NB4 (cell line): ENCODE data around the gene GRM7.

Experiments used
- DNase-seq: peaks from one replicate; pipeline ENCODE4 v3.0.0; 2010; ENCODE audit warnings: low read depth
- H3K4me3 ChIP-seq: one replicate; pipeline ENCODE4 v1.5.1; 2011; ENCODE audit warnings: mild to moderate bottlenecking, low read depth, low read length, moderate library complexity
- MYC ChIP-seq: IDR thresholded peaks from 2 replicates; pipeline ENCODE4 v1.6.1; 2011; ENCODE audit warnings: low read depth, low read length
- POLR2A ChIP-seq: IDR thresholded peaks from 2 replicates; pipeline ENCODE4 v1.6.1; 2011; ENCODE audit warnings: mild to moderate bottlenecking; ENCODE audit not compliant: insufficient read length; ENCODE audit errors: extremely low read depth
- TF ChIP-seq, protein P1 (sequence below): IDR thresholded peaks from 2 replicates; pipeline ENCODE4 v1.6.1; 2011; ENCODE audit warnings: low read depth, low read length
- TF ChIP-seq, protein P2 (sequence below): IDR thresholded peaks from one replicate; pipeline ENCODE4 v1.5.1; 2012; ENCODE audit warnings: low read depth, low read length

GRM7 gene

DNA sequence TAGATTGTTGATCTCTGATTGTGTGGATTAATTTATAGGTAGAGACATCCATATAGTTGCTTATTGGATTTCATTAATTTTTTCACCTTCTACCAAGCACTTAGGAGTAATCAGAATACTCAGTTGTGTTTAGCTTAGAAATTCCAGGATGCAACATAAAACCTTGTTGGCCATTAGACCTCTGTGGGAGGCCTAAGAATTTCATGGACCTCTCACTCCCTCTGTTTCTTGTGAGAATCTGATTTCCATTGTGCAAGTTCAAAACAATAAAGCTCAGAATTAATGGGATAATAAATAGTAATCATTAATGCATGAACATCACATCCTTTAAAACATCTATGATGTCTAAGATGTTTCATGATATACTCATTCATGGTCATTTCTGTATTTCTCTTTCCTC is 332.4 kb downstream of the GRM7 start:
- no peak for TF ChIP-seq MYC
- TF ChIP-seq, protein P1, sequence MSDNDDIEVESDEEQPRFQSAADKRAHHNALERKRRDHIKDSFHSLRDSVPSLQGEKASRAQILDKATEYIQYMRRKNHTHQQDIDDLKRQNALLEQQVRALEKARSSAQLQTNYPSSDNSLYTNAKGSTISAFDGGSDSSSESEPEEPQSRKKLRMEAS, result no peak
- TF ChIP-seq, protein P2, sequence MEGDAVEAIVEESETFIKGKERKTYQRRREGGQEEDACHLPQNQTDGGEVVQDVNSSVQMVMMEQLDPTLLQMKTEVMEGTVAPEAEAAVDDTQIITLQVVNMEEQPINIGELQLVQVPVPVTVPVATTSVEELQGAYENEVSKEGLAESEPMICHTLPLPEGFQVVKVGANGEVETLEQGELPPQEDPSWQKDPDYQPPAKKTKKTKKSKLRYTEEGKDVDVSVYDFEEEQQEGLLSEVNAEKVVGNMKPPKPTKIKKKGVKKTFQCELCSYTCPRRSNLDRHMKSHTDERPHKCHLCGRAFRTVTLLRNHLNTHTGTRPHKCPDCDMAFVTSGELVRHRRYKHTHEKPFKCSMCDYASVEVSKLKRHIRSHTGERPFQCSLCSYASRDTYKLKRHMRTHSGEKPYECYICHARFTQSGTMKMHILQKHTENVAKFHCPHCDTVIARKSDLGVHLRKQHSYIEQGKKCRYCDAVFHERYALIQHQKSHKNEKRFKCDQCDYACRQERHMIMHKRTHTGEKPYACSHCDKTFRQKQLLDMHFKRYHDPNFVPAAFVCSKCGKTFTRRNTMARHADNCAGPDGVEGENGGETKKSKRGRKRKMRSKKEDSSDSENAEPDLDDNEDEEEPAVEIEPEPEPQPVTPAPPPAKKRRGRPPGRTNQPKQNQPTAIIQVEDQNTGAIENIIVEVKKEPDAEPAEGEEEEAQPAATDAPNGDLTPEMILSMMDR, result no peak
- TF ChIP-seq POLR2A, result no peak
- no peak for DNase-seq
- H3K4me3 ChIP-seq, result no peak overlapping the region

DNA sequence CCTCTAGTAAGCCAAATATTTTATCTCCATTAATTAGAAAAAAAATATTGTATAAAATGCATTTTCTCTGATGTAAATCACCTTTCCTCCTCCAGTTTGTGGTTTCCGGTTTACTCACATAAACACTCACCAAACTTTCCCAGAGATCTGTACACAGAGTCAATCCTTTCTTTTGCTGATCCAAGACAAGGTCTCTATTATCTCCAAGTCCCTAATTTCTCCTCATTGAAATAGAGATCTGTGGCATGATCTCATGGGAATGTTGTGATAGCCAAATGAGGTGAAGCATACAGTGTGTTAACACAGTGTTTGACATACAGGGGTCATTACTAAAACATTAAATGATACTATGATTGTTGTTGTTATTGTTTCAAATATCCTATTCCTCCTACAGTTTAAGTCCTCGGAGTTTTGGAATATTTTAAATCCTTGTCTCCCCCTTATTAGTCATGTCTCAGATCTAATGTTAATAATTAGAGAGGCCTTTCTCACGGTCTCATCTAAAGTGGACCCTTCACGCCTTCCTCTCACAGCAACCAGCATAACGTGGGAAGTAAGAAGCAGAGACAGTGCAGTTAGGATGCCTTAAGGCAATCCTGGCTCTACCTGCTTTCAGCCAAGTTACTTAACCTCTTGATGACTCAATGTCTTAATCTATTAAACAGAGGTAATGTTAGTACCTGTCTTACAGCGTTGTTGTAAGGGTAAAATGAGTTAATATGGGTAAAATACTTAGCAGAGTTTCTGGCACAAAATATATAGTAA is 333.3 kb downstream of the GRM7 start:
- H3K4me3 ChIP-seq, result no peak overlapping the region
- TF ChIP-seq, protein P1, result no peak
- TF ChIP-seq POLR2A (no peak), MYC (no peak)
- TF ChIP-seq, protein P2, result no peak
- DNase-seq, result no peak

DNA sequence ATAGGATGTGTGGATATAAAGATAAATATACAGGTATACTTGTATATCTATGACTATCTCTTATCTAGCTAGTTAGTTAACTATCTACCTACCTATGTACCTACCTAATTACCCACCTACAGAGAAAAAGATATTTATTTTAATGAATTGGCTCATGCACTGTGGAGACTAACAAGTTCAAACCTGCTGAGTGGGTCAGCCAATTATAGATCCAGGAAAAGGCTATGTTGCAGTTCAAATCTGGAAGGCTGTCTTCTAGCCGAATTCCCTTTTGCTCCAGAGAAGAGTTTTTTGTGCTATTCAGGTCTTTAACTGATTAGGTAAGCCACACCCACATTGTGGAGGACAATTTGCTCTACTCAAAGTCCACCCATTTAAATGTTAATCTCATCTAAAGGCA is 335.0 kb downstream of the GRM7 start:
- no peak overlapping the region for H3K4me3 ChIP-seq
- TF ChIP-seq, protein P2, result no peak
- TF ChIP-seq, protein P1, result no peak
- TF ChIP-seq POLR2A (no peak), MYC (no peak)
- DNase-seq, result no peak

DNA sequence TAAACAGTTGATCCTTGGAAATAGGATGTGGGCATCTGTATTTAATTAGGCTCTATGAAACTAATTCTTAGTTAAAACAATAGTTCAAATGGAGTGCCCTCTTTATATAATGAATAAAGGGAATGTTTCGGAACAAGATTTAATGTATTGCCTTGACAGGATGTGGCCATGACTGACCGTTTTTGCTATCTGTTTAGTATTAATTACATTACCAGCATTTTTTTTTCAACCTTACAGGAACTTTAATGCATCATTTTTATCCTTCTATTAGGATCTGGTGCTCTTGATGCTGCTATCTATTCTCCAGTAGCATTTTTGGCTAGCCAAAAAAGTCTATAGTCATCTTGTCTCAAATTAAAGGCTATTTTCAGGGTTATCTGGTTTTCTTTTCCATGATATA is 340.9 kb downstream of the GRM7 start:
- no peak overlapping the region for H3K4me3 ChIP-seq
- DNase-seq, result no peak
- TF ChIP-seq, protein P1, result no peak

DNA sequence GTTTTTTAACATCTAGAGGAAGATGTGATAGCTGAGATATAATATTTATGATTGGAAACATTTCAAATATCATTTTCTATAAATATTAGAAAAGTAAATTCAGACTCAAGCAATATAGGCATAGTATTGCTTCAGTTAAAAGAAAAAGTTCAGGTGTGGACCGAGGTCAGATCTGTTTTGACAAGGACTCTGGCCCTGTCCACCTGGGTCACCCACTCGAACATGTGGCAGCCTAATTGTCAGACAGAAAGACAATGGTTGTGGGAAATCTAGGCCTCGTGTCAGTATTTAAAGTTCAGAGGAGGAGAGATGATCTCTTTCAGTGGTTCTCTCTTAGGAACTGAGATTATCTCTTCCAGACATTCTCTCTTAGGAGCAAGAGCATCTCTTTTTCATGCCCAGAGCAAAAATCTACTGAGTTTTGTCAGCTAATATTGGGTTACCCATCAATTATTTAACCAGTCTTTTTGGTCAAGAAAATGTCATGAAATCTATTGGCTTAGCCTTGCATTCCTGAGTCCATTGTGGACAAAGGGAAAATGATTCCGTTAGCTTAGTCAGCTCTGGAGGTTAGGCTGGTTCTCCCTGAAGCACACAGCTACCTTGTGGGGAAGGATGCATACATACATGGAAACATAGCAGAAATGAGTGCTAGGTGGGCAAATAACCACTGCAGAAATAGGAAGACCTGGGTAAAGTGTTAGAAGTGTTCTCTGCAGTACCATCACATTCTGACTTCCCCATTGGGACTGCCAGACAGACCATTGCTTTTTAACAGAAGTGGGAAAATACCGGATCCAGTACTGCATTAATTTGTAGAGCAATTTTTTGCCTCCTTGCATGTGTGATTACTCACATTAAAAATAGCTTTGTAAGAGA is 343.3 kb downstream of the GRM7 start:
- TF ChIP-seq, protein P1, result no peak
- TF ChIP-seq, protein P2, result no peak
- no peak for TF ChIP-seq MYC
- TF ChIP-seq POLR2A, result no peak
- no peak for DNase-seq
- no peak overlapping the region for H3K4me3 ChIP-seq

DNA sequence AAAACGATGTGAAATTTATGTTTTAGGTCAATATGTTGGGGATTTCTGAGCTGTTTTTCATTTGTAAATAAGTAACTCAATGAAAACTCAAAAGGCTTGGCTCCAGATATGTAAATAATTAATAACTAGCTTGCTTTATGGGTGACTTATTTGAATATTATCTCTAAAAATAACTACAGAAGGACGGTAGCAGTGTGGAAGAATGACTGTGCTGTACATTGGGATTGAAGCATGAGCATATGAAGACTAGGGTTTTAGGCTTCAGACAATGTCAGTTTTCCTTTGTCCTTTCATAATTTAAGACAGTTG is 343.9 kb downstream of the GRM7 start:
- H3K4me3 ChIP-seq, result no peak overlapping the region
- DNase-seq, result no peak
- TF ChIP-seq, protein P1, result no peak
- TF ChIP-seq MYC (no peak), POLR2A (no peak)
- TF ChIP-seq, protein P2, result no peak
